Panc1 (cell line): ENCODE results near the gene CRYBA1. TPM values are rescaled to one million over a fixed set of nuclear protein-coding genes. Genes with fewer than 3 reads are reported as not detected.

Experiments used
- ATAC-seq: fragments of 200-7000 bp; cut with Tn5 transposase; 2 replicates; pipeline ENCODE4 v1.9.1; 2020; ENCODE audit warnings: mild to moderate bottlenecking, moderate library complexity
- BruUV-seq: library from RNA; stranded (reverse); fragments of 400-500 nt; replicated peaks from 2 replicates; lab custom pipeline; 2021; lab: Mats Ljungman, UMichigan
- CTCF ChIA-PET: fragments of 300-600 bp; sonication (Branson Sonifier 250); formaldehyde crosslinking; loops from one replicate; lab custom pipeline; 2022; ENCODE audit warnings: antibody characterized with exemption; lab: Charles Lee
- POLR2A ChIA-PET: fragments of 300-600 bp; sonication (Branson Sonifier 250); formaldehyde crosslinking; loops from one replicate; lab custom pipeline; 2022; ENCODE audit warnings: antibody characterized with exemption; lab: Charles Lee
- DNase-seq: peaks from one replicate; pipeline ENCODE4 v3.0.0-alpha.2; 2010; ENCODE audit warnings: low read depth, low spot score
- H3K27ac ChIP-seq: 2 replicates; pipeline ENCODE4 v1.5.1; 2011; ENCODE audit warnings: mild to moderate bottlenecking, low read length, inconsistent platforms
- H3K27me3 ChIP-seq: fragments of 200-500 bp; sonication (Bioruptor generic); 2 replicates; pipeline ENCODE4 v1.6.0; 2014; ENCODE audit warnings: low read length, inconsistent platforms; ENCODE audit not compliant: control insufficient read depth, insufficient read depth
- H3K36me3 ChIP-seq: fragments of 200-500 bp; sonication (Bioruptor generic); 2 replicates; pipeline ENCODE4 v1.5.1; 2014; ENCODE audit warnings: inconsistent platforms, mild to moderate bottlenecking, low read length, moderate library complexity; ENCODE audit not compliant: control insufficient read depth, insufficient read depth
- H3K4me1 ChIP-seq: 2 replicates; pipeline ENCODE4 v1.5.1; 2011; ENCODE audit warnings: inconsistent platforms, mild to moderate bottlenecking, low read length, moderate library complexity; ENCODE audit not compliant: control insufficient read depth, insufficient read depth
- H3K4me3 ChIP-seq, 2 experiments: 2 replicates each; pipeline ENCODE4 v1.5.1; 2011 to 2012; ENCODE audit warnings: low read depth in 2 of 2, low read length in 2 of 2, mild to moderate bottlenecking in 2 of 2, inconsistent platforms in 1 of 2, moderate library complexity in 1 of 2
- H3K9me3 ChIP-seq: fragments of 200-500 bp; sonication (Bioruptor generic); 2 replicates; pipeline ENCODE4 v1.5.1; 2014; ENCODE audit warnings: low read depth, mild to moderate bottlenecking, inconsistent platforms, low read length, moderate library complexity; ENCODE audit not compliant: control insufficient read depth, insufficient read depth
- CTCF ChIP-seq: fragments of 450-650 bp; IDR thresholded peaks from 2 replicates; pipeline ENCODE4 v1.5.1; 2017; ENCODE audit warnings: mild to moderate bottlenecking
- POLR2AphosphoS5 ChIP-seq: IDR thresholded peaks from 2 replicates; pipeline ENCODE4 v1.6.1; 2012; ENCODE audit warnings: mild to moderate bottlenecking, low read depth, low read length, moderate library complexity
- REST ChIP-seq, 2 experiments: IDR thresholded peaks; 2 replicates each; pipeline ENCODE4 v1.6.1; 2011 to 2012; ENCODE audit warnings: low read depth in 2 of 2, control low read depth in 1 of 2, low read length in 1 of 2, mild to moderate bottlenecking in 1 of 2, moderate library complexity in 1 of 2; ENCODE audit not compliant: insufficient read depth in 1 of 2
- SIN3A ChIP-seq: IDR thresholded peaks from 2 replicates; pipeline ENCODE4 v1.6.1; 2012; ENCODE audit warnings: low read depth, mild to moderate bottlenecking, low read length, moderate library complexity, borderline replicate concordance; ENCODE audit not compliant: insufficient read depth
- TCF7L2 ChIP-seq: IDR thresholded peaks from 2 replicates; pipeline ENCODE4 v1.6.1; 2011; ENCODE audit warnings: mild to moderate bottlenecking, low read depth, low read length, inconsistent platforms
- in situ Hi-C: cut with HindIII; loops from 2 replicates; pipeline ENCODE4 v1.10.0; 2016; ENCODE audit warnings: low sequenced_read_pairs, low pct_unique_long_range_greater_than_20kb
- intact Hi-C: fragments of 100-400 bp; cut with micrococcal nuclease; formaldehyde crosslinking; loops from one replicate; pipeline ENCODE4 v1.10.0; 2022; ENCODE audit not compliant: unreplicated experiment
- total RNA-seq: library from RNA; stranded (reverse); gene quantifications from one replicate; pipeline ENCODE4 v1.2.1, GENCODE V29; 2021; ENCODE audit not compliant: unreplicated experiment

The CRYBA1 gene
- total RNA-seq, 1 experiment from 2014 or later, result not detected

- Histone ChIP-seq H3K4me1 (peaks cover 19% of the 10 kb centered on the region), H3K27ac (peak overlapping the region; percentile 74), H3K9me3 (no peaks in the 10 kb centered on the region), H3K4me3 (no peak overlapping the region), H3K27me3 (no peaks in the 10 kb centered on the region), H3K36me3 (no peaks in the 10 kb centered on the region)
- peak; percentile 80 for DNase-seq
- ChIA-PET CTCF (interaction anchor here (0.6 to 2.8 kb wide), 7 partner anchors 11 to 514 kb away, joined by 3 to 7 read pairs (median 4); no protein-coding TSS in a partner anchor), POLR2A (interaction anchor here (1.5 kb wide), 1 partner anchor 9 kb away, joined by 6 read pairs; no protein-coding TSS in a partner anchor)
- in situ Hi-C loops (no loop called here), intact Hi-C loops (no loop called here)
- TF ChIP-seq REST (IDR thresholded peaks at IDR 0.05; ENCODE audit: insufficient read depth in 1 of 2, low read depth in 2 of 2, low read length in 1 of 2), result no peak
- peak; percentile 67; the same call in 1 of the 2 replicates for TF ChIP-seq POLR2AphosphoS5
- ATAC-seq, result peak; percentile 97
- BruUV-seq, result no TSS peak
Measured at GRCh38 chr17:29240968-29241963, 5.4 kb upstream of the CRYBA1 start.

- DNase-seq (no peak), ATAC-seq (no peak)
- Histone ChIP-seq H3K9me3 (no peaks in the 10 kb centered on the region), H3K4me3 (no peak overlapping the region), H3K27ac (no peak overlapping the region), H3K36me3 (no peaks in the 10 kb centered on the region), H3K4me1 (peaks cover 19% of the 10 kb centered on the region), H3K27me3 (no peaks in the 10 kb centered on the region)
- ChIA-PET CTCF (interaction anchor here (0.5 to 2.8 kb wide), 4 partner anchors 25 to 515 kb away, joined by 3 to 7 read pairs (median 4); no protein-coding TSS in a partner anchor), POLR2A (interaction anchor here (1.5 kb wide), 1 partner anchor 8 kb away, joined by 6 read pairs; no protein-coding TSS in a partner anchor)
- no TSS peak for BruUV-seq
- intact Hi-C loops (no loop called here), in situ Hi-C loops (no loop called here)
- TF ChIP-seq TCF7L2 (no peak), REST (IDR thresholded peaks at IDR 0.05; ENCODE audit: insufficient read depth in 1 of 2, low read depth in 2 of 2, low read length in 1 of 2) (no peak), POLR2AphosphoS5 (no peak), SIN3A (no peak), CTCF (no peak)
Measured at GRCh38 chr17:29242051-29242450, 4.6 kb upstream of the CRYBA1 start.
